DND-41 (cell line): ENCODE data around the gene FAM114A1.

Source experiments
- ATAC-seq: fragments of 200-7000 bp; cut with Tn5 transposase; 3 replicates; pipeline ENCODE4 v1.9.1; 2021; ENCODE audit warnings: low read depth; ENCODE audit not compliant: insufficient read depth
- DNase-seq: peaks from one replicate; pipeline ENCODE4 v3.0.0-alpha.2; 2020
- H2AFZ ChIP-seq: 2 replicates; pipeline ENCODE4 v1.6.0; 2012; ENCODE audit warnings: low read depth, low read length
- H3K27ac ChIP-seq: 2 replicates; pipeline ENCODE4 v1.5.1; 2012; ENCODE audit warnings: low read length, inconsistent platforms
- H3K27me3 ChIP-seq: fragments of 200-600 bp; sonication (generic); 2 replicates; pipeline ENCODE4 v1.6.0; 2012; ENCODE audit warnings: low read length, mild to moderate bottlenecking, inconsistent platforms; ENCODE audit not compliant: insufficient read depth, poor library complexity
- H3K36me3 ChIP-seq: 2 replicates; pipeline ENCODE4 v1.5.1; 2012; ENCODE audit warnings: low read length, inconsistent platforms; ENCODE audit not compliant: insufficient read depth
- H3K4me1 ChIP-seq: 2 replicates; pipeline ENCODE4 v1.5.1; 2012; ENCODE audit warnings: mild to moderate bottlenecking, low read length; ENCODE audit not compliant: insufficient read depth
- H3K4me2 ChIP-seq: 2 replicates; pipeline ENCODE4 v1.6.0; 2012; ENCODE audit warnings: mild to moderate bottlenecking, moderate library complexity, low read length, inconsistent platforms; ENCODE audit not compliant: insufficient read depth
- H3K4me3 ChIP-seq, 2 experiments: fragments of 200-600 bp in 1 of 2; shearing (Covaris generic) in 1 of 2; 2 replicates each; pipeline ENCODE4 v1.5.1; 2012 to 2016; ENCODE audit warnings: inconsistent platforms in 2 of 2, low read length in 2 of 2, mild to moderate bottlenecking in 2 of 2, low read depth in 1 of 2, moderate library complexity in 1 of 2
- H3K79me2 ChIP-seq: 2 replicates; pipeline ENCODE4 v1.6.0; 2012; ENCODE audit warnings: low read length, inconsistent platforms; ENCODE audit not compliant: insufficient read depth
- H3K9ac ChIP-seq: 2 replicates; pipeline ENCODE4 v1.6.0; 2012; ENCODE audit warnings: low read depth, mild to moderate bottlenecking, inconsistent platforms, low read length, moderate library complexity
- H3K9me3 ChIP-seq: 2 replicates; pipeline ENCODE4 v1.5.1; 2012; ENCODE audit warnings: low read length, moderate library complexity, mild to moderate bottlenecking, inconsistent platforms; ENCODE audit not compliant: insufficient read depth, severe bottlenecking
- H4K20me1 ChIP-seq: 2 replicates; pipeline ENCODE4 v1.6.0; 2012; ENCODE audit warnings: low read length; ENCODE audit not compliant: insufficient read depth
- CTCF ChIP-seq: IDR thresholded peaks from 2 replicates; pipeline ENCODE4 v1.5.1; 2012; ENCODE audit warnings: borderline replicate concordance, low read length, moderate library complexity, mild to moderate bottlenecking; ENCODE audit not compliant: poor library complexity, severe bottlenecking; ENCODE audit errors: extremely low read depth
- EZH2 ChIP-seq: IDR thresholded peaks from 3 replicates; pipeline ENCODE4 v1.6.1; 2012; ENCODE audit warnings: borderline replicate concordance, low read depth, mild to moderate bottlenecking, moderate library complexity, low read length, inconsistent platforms; ENCODE audit not compliant: severe bottlenecking

Gene FAM114A1

GRCh38 chr4:38820329-38821061, 47.1 kb upstream of the FAM114A1 start:
- Histone ChIP-seq H2AFZ (no peak overlapping the region), H3K4me2 (no peak overlapping the region)

GRCh38 chr4:38821739-38822138, 45.9 kb upstream of the FAM114A1 start:
- ATAC-seq (no peak), DNase-seq (no peak)
- no peaks in the 10 kb centered on the region for H3K36me3 ChIP-seq
- no peak for TF ChIP-seq CTCF
- TF ChIP-seq EZH2, result no peak
- no peaks in the 10 kb centered on the region for H3K4me1 ChIP-seq
- no peaks in the 10 kb centered on the region for H3K27me3 ChIP-seq
- no peak overlapping the region for H3K27ac ChIP-seq
- H4K20me1 ChIP-seq, result no peaks in the 10 kb centered on the region
- H3K9ac ChIP-seq, result no peak overlapping the region
- no peaks in the 10 kb centered on the region for H3K9me3 ChIP-seq
- no peak overlapping the region for H3K4me3 ChIP-seq
- no peak overlapping the region for H2AFZ ChIP-seq
- no peak overlapping the region for H3K4me2 ChIP-seq
- no peaks in the 10 kb centered on the region for H3K79me2 ChIP-seq

More at GRCh38 chr4:38820329-38821061, 47.1 kb upstream of the FAM114A1 start:
- Histone ChIP-seq H3K9me3 (no peaks in the 10 kb centered on the region), H3K9ac (no peak overlapping the region), H3K4me1 (no peaks in the 10 kb centered on the region), H4K20me1 (no peaks in the 10 kb centered on the region), H3K27me3 (no peaks in the 10 kb centered on the region), H3K27ac (no peak overlapping the region), H3K79me2 (no peaks in the 10 kb centered on the region), H3K36me3 (no peaks in the 10 kb centered on the region), H3K4me3 (no peak overlapping the region)
- no peak for DNase-seq
- no peak for ATAC-seq
- TF ChIP-seq CTCF, result no peak
- TF ChIP-seq EZH2, result no peak

GRCh38 chr4:38822748-38823303, 44.8 kb upstream of the FAM114A1 start:
- H3K4me2 ChIP-seq, result no peak overlapping the region
- no peaks in the 10 kb centered on the region for H3K27me3 ChIP-seq
- no peak for TF ChIP-seq EZH2
- TF ChIP-seq CTCF, result no peak
- H3K79me2 ChIP-seq, result no peaks in the 10 kb centered on the region
- no peak overlapping the region for H3K9ac ChIP-seq
- no peak overlapping the region for H3K4me3 ChIP-seq
- H3K4me1 ChIP-seq, result no peaks in the 10 kb centered on the region
- no peaks in the 10 kb centered on the region for H3K36me3 ChIP-seq
- DNase-seq (no peak), ATAC-seq (no peak)
- H2AFZ ChIP-seq, result no peak overlapping the region
- H3K27ac ChIP-seq, result no peak overlapping the region
- H3K9me3 ChIP-seq, result no peaks in the 10 kb centered on the region
- H4K20me1 ChIP-seq, result no peaks in the 10 kb centered on the region
